ENCODE measurements around the gene SLC6A6.

DNA sequence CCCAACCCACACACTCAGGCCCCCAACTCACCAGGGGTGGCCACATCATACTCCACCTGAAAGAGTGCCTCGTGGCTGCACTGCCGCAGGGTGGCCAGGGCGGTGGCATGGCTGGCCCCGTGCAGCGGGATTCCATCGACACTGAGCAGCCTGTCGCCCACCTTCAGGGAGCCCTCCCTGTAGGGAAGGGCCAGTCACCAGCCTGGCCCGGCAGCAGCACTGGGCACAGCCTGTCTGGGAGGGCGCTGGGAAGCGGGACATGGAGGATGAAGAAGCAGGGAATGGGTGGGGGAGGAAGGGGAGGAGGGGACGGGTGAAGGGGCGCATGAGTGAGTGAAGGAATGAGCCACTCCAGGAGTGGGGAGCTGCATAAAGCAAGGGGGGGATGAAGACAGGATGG, 119.2 kb downstream of the SLC6A6 start:
- TF ChIP-seq, protein P1, sequence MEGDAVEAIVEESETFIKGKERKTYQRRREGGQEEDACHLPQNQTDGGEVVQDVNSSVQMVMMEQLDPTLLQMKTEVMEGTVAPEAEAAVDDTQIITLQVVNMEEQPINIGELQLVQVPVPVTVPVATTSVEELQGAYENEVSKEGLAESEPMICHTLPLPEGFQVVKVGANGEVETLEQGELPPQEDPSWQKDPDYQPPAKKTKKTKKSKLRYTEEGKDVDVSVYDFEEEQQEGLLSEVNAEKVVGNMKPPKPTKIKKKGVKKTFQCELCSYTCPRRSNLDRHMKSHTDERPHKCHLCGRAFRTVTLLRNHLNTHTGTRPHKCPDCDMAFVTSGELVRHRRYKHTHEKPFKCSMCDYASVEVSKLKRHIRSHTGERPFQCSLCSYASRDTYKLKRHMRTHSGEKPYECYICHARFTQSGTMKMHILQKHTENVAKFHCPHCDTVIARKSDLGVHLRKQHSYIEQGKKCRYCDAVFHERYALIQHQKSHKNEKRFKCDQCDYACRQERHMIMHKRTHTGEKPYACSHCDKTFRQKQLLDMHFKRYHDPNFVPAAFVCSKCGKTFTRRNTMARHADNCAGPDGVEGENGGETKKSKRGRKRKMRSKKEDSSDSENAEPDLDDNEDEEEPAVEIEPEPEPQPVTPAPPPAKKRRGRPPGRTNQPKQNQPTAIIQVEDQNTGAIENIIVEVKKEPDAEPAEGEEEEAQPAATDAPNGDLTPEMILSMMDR (IDR thresholded peaks at IDR 0.05): no peak
- TF ChIP-seq, protein P2, sequence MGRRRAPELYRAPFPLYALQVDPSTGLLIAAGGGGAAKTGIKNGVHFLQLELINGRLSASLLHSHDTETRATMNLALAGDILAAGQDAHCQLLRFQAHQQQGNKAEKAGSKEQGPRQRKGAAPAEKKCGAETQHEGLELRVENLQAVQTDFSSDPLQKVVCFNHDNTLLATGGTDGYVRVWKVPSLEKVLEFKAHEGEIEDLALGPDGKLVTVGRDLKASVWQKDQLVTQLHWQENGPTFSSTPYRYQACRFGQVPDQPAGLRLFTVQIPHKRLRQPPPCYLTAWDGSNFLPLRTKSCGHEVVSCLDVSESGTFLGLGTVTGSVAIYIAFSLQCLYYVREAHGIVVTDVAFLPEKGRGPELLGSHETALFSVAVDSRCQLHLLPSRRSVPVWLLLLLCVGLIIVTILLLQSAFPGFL (CRISPR knock-in tag; IDR thresholded peaks at IDR 0.05; ENCODE audit: borderline replicate concordance): no peak
- TF ChIP-seq, protein P3, sequence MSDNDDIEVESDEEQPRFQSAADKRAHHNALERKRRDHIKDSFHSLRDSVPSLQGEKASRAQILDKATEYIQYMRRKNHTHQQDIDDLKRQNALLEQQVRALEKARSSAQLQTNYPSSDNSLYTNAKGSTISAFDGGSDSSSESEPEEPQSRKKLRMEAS (CRISPR knock-in tag; IDR thresholded peaks at IDR 0.05): no peak
- no peak for TF ChIP-seq SP1 (CRISPR knock-in tag; conservative IDR thresholded peaks at IDR 0.05)
- TF ChIP-seq CBFB (CRISPR knock-in tag; IDR thresholded peaks at IDR 0.05; ENCODE audit: low read depth): no peak
- TF ChIP-seq, protein P4, sequence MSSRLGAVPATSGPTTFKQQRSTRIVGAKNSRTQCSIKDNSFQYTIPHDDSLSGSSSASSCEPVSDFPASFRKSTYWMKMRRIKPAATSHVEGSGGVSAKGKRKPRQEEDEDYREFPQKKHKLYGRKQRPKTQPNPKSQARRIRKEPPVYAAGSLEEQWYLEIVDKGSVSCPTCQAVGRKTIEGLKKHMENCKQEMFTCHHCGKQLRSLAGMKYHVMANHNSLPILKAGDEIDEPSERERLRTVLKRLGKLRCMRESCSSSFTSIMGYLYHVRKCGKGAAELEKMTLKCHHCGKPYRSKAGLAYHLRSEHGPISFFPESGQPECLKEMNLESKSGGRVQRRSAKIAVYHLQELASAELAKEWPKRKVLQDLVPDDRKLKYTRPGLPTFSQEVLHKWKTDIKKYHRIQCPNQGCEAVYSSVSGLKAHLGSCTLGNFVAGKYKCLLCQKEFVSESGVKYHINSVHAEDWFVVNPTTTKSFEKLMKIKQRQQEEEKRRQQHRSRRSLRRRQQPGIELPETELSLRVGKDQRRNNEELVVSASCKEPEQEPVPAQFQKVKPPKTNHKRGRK (CRISPR knock-in tag; IDR thresholded peaks at IDR 0.05; ENCODE audit: borderline replicate concordance): no peak
- no peak for TF ChIP-seq ZNF138 (CRISPR knock-in tag; conservative IDR thresholded peaks at IDR 0.05)
- no peak for TF ChIP-seq MYBL2 (CRISPR knock-in tag; IDR thresholded peaks at IDR 0.05)
- no peak for TF ChIP-seq TEAD4 (CRISPR knock-in tag; IDR thresholded peaks at IDR 0.05)
